Measurements from ENCODE around the gene GALT.

The GALT gene

GRCh38 chr9:34665067-34665380 lies 18.5 kb downstream of the GALT start:
- TF ChIP-seq, protein P1, sequence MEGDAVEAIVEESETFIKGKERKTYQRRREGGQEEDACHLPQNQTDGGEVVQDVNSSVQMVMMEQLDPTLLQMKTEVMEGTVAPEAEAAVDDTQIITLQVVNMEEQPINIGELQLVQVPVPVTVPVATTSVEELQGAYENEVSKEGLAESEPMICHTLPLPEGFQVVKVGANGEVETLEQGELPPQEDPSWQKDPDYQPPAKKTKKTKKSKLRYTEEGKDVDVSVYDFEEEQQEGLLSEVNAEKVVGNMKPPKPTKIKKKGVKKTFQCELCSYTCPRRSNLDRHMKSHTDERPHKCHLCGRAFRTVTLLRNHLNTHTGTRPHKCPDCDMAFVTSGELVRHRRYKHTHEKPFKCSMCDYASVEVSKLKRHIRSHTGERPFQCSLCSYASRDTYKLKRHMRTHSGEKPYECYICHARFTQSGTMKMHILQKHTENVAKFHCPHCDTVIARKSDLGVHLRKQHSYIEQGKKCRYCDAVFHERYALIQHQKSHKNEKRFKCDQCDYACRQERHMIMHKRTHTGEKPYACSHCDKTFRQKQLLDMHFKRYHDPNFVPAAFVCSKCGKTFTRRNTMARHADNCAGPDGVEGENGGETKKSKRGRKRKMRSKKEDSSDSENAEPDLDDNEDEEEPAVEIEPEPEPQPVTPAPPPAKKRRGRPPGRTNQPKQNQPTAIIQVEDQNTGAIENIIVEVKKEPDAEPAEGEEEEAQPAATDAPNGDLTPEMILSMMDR (IDR thresholded peaks at IDR 0.05; ENCODE audit: extremely low read depth, missing control alignments) = no peak
- DNase-seq (ENCODE audit: low spot score) = no peak

DNA sequence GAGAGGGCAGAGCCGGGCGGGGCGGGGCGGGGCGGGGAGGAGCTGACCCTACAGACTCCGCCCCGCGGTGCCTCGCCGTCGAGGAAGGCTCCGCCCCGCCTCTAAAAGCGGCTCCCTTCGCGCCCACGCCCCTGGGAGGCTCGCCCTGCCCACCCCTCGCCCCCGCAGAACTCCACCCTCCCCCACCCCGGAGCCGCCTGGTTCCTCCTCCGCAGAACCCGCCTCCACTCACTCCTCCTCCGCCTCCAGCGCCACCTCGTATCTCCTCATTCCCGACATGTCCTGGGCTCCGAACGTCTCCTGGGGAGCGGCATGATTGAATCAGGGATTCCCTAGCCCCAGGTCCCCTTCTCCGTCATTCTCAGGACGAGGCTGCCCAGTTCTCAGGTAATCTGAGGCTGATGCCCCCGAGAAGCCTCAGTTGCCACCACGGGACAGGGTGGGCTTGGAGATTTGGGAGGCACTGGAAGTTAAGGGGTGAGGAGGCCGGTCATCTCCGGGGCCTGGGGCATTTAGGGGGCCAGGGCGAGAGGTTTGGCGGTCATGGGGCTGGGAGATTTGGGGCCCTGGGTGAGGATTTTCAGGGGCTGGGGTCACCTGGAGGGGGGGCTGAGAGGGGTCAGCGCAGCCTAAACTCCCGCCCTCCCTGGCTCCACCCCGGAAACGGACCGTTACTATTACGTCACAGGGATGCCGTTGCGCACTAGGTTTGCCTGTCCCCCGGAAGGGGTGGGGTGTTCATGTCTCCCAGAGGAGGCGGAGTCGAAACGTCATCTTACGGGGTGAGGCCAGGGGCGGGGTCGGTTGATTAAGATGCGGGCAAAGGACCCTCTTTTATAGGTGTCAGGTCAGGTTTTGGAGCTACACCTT lies 19.1 kb downstream of the GALT start:
- TF ChIP-seq, protein P1 (IDR thresholded peaks at IDR 0.05; ENCODE audit: extremely low read depth, missing control alignments) = no peak
- DNase-seq (ENCODE audit: low spot score) = peak; percentile 92

DNA sequence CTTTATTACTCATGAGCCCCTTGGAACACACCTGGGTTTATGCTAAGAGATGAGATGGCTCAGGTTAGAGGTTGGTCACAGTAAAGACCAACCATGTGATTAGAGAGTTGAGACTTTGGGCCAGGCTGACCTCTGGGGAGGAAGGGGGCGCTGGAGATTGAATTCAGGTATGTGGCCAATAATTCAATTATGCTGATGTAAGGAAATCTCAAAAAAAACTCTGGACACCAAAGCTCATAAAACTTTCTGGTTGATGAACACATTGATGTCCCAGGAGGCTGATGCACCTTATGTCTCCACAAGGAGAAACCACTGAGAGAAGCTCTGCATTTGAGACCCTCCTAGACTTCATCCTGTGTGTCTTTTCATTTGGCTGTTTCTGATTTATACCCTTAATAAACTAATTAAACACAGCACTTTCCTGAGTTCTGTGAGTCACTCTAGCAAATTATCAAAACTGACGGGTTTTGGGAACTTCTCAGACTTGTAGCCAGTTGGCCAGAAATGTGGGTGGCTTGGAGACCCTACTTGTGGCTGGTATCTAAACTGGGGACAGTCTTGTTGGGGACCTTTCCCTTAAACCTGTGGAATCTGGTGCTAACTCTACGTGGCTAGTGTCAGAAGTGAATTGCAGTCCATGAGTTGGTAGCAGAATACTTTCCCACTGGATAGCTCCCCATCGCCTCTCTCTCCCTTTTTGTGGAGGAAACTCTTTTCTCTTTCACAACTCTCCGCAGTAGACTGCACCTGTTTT lies 23.5 kb downstream of the GALT start:
- DNase-seq (ENCODE audit: low spot score) = no peak
- TF ChIP-seq, protein P1 (IDR thresholded peaks at IDR 0.05; ENCODE audit: extremely low read depth, missing control alignments) = no peak

DNA sequence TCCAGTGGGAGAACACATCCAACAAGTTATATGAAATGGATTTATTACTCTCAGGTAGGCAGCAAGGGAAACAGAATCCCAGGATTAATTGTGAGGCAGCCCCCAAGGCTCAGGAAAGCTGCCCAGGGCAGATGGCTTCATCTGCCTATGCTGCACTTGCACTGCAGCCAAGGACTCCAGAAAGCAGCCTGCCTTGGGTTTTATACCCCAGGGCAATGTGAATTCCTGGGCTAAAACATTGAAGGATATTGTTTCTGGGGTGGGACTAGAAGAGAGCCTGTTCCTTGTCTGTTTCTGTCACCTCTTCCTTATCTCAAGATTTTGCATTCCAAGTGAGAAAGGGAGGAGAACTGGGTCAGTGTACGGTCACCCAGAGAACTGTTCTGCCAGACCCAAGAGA lies 24.8 kb downstream of the GALT start:
- TF ChIP-seq, protein P1 (IDR thresholded peaks at IDR 0.05; ENCODE audit: extremely low read depth, missing control alignments) = no peak
- no peak for DNase-seq (ENCODE audit: low spot score)

DNA sequence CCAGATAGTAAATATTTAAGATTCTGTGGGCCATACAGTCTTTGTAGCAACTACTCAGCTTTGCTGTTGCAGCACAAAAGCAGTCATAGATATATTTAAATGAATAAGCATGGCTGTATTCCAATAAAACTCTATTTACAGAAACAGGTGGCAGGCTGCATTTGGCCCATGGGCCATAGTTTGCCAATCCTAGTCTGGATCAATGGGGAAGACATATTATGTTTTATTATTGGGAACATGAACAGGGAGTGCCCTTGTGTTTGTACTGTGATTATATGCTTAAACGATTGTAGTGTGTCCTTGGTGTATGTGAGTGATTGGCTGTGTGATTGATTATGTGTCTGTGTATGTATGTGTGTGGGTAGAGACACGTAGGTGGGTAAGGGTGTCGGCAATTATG lies 28.0 kb downstream of the GALT start:
- no peak for DNase-seq (ENCODE audit: low spot score)
- TF ChIP-seq, protein P1 (IDR thresholded peaks at IDR 0.05; ENCODE audit: extremely low read depth, missing control alignments) = no peak

DNA sequence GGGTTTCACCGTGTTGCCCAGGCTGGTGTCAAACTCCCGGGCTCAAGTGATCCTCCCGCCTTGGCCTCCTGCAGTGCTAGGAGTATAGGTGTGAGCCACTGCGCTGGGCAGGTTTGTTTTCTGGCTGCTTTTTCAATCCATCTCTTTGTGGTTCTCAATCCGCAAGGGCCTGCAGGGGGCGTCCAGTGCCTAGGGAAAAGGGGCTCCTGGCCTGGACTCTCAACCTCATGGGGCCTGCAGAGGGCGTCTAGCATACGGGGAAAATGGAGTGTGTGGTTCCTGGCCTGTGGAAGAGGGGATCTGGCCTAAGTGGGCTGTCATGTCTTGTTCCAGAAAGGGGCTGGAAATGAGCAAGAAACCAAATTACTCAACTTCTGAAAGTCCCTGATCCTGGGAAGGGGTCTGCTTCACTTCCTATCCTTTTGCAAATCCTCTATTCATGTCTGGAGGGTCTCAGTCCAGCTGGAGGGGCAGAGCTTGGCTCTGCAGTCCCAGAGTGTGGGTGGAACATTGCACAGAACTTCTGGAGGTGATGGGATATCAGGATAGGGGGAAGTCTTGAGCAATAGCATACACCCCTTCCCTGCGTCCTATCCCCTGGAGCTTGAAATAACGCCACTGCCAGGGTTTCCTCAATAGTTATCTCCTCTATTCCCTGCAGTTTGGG lies 28.7 kb downstream of the GALT start:
- DNase-seq (ENCODE audit: low spot score) = peak; percentile 74
- TF ChIP-seq, protein P1 (IDR thresholded peaks at IDR 0.05; ENCODE audit: extremely low read depth, missing control alignments) = peak; percentile 96

DNA sequence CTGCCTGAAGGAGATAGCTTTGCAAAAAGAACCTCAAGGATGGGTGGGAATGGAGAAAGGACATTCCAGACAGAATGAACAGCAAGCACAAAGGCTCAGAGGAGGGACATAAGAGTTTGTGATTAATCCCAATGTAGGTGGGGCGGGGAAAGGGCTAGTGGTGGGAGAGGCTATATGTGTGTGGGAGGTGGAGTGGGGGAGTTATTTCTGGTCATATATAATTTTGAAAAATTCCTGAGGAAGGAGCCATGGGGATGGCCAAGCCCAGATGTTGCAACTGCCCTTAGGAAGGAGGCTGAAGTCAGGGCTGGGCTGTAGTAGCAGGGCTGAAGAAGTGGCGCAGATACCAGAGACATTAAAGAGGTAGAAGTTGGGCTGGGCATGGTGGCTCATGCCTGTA lies 29.4 kb downstream of the GALT start:
- no peak for DNase-seq (ENCODE audit: low spot score)
- TF ChIP-seq, protein P1 (IDR thresholded peaks at IDR 0.05; ENCODE audit: extremely low read depth, missing control alignments) = no peak

All from GM20000 (cell line).